IPS-NIHi11 (cell line): ENCODE data around the gene MYO5A.
"Not testable (repeated sequence)": the region's sequence is repeated elsewhere in the genome, so short reads cannot be mapped to it uniquely, and the experiment has no call there.

ENCODE experiments used
- DNase-seq: peaks from one replicate; pipeline ENCODE4 v3.0.0; 2012; ENCODE audit warnings: mixed read lengths, low spot score

MYO5A gene

GRCh38 chr15:52528564-52529340, at the start of gene MYO5A:
Gene MYO5A (minus strand): TSS chr15:52528880. CDS start chr15:52528806, 74 bp downstream.
- DNase-seq, result peak; percentile 89

GRCh38 chr15:52576692-52577091, 48.0 kb upstream of the MYO5A start:
- DNase-seq, result no peak

- DNase-seq, result not testable (repeated sequence)
These were observed 46.9 kb upstream of the MYO5A start for GRCh38 chr15:52575573-52575972.

GRCh38 chr15:52575072-52575471, 46.4 kb upstream of the MYO5A start:
- no peak for DNase-seq

GRCh38 chr15:52574623-52575022, 45.9 kb upstream of the MYO5A start:
- not testable (repeated sequence) for DNase-seq

GRCh38 chr15:52568601-52569585, 40.2 kb upstream of the MYO5A start, which contains the start of gene ARPP19:
Gene ARPP19 (minus strand): TSS chr15:52569030. CDS start chr15:52568892, 138 bp downstream.
- DNase-seq, result peak; percentile 99

GRCh38 chr15:52567871-52568600, 39.4 kb upstream of the MYO5A start:
- DNase-seq, result peak; percentile 34

GRCh38 chr15:52566889-52567288, 38.2 kb upstream of the MYO5A start:
- no peak for DNase-seq

- DNase-seq, result not testable (repeated sequence)
These were observed 37.0 kb upstream of the MYO5A start for GRCh38 chr15:52565417-52566358.

- no peak for DNase-seq
These were observed 34.9 kb upstream of the MYO5A start for GRCh38 chr15:52563501-52564060.

GRCh38 chr15:52559575-52559974, 30.9 kb upstream of the MYO5A start:
- DNase-seq, result no peak

GRCh38 chr15:52559022-52559421, 30.3 kb upstream of the MYO5A start:
- DNase-seq, result no peak

- DNase-seq, result no peak
These were observed 29.5 kb upstream of the MYO5A start for GRCh38 chr15:52558196-52558595.

GRCh38 chr15:52557274-52557641, 28.6 kb upstream of the MYO5A start:
- DNase-seq, result no peak

GRCh38 chr15:52556524-52557273, 28.0 kb upstream of the MYO5A start:
- no peak for DNase-seq

- no peak for DNase-seq
These were observed 23.6 kb upstream of the MYO5A start for GRCh38 chr15:52552303-52552702.

- no peak for DNase-seq
These were observed 23.1 kb upstream of the MYO5A start for GRCh38 chr15:52551762-52552161.

GRCh38 chr15:52551186-52551585, 22.5 kb upstream of the MYO5A start:
- not testable (repeated sequence) for DNase-seq

GRCh38 chr15:52546031-52546751, 17.5 kb upstream of the MYO5A start:
- DNase-seq, result no peak
